Ectodermal cell (in vitro differentiated cells): ENCODE measurements around the gene NPR1.
A peak's percentile ranks its signal among the peaks of the same experiment; 100 is the strongest.
"Not testable (repeated sequence)": the region's sequence is repeated elsewhere in the genome, so short reads cannot be mapped to it uniquely, and the experiment has no call there.

Experiments
- H3K27ac ChIP-seq: 2 replicates; pipeline ENCODE4 v1.7.0; 2013; ENCODE audit warnings: mild to moderate bottlenecking, low read depth, low read length; ENCODE audit not compliant: insufficient read depth, poor library complexity, severe bottlenecking
- H3K27me3 ChIP-seq: 2 replicates; pipeline ENCODE4 v1.7.0; 2013; ENCODE audit warnings: mild to moderate bottlenecking, low read length; ENCODE audit not compliant: insufficient read depth, control insufficient read depth, poor library complexity, severe bottlenecking
- H3K36me3 ChIP-seq: one replicate; pipeline ENCODE4 v1.7.0; 2013; ENCODE audit warnings: low read length; ENCODE audit not compliant: control insufficient read depth, insufficient read depth
- H3K4me1 ChIP-seq: one replicate; pipeline ENCODE4 v1.7.0; 2013; ENCODE audit warnings: low read length; ENCODE audit not compliant: control insufficient read depth, insufficient read depth
- H3K4me3 ChIP-seq: 2 replicates; pipeline ENCODE4 v1.7.0; 2013; ENCODE audit warnings: low read depth, low read length, control low read depth; ENCODE audit not compliant: insufficient read depth
- H3K9me3 ChIP-seq: 2 replicates; pipeline ENCODE4 v1.7.0; 2013; ENCODE audit warnings: mild to moderate bottlenecking, low read length, moderate library complexity; ENCODE audit not compliant: control insufficient read depth
- WGBS, 2 experiments: methylation state at CpG; one replicate each; pipeline ENCODE4 v1.1.7; 2013; ENCODE audit warnings: missing lambda C conversion rate in 2 of 2; 5-methylcytosine and 5-hydroxymethylcytosine counted together

The NPR1 gene

GRCh38 chr1:153663211-153663610 is 15.3 kb upstream of the NPR1 start:
- Histone ChIP-seq H3K9me3 (no peaks in the 10 kb centered on the region), H3K27me3 (no peaks in the 10 kb centered on the region), H3K4me1 (no peaks in the 10 kb centered on the region), H3K36me3 (peaks cover 54% of the 10 kb centered on the region), H3K27ac (no peak overlapping the region), H3K4me3 (no peak overlapping the region)
- 92 to 96% methylated on average over 5 of the region's 5 CpGs for WGBS, 2 experiments

GRCh38 chr1:153667439-153667838 is 11.0 kb upstream of the NPR1 start:
- WGBS, 2 experiments: 93 to 94% methylated on average over 4 of the region's 4 CpGs
- no peak overlapping the region for H3K27ac ChIP-seq
- no peaks in the 10 kb centered on the region for H3K9me3 ChIP-seq
- no peak overlapping the region for H3K4me3 ChIP-seq
- H3K36me3 ChIP-seq: peaks cover 59% of the 10 kb centered on the region
- peaks cover 9% of the 10 kb centered on the region for H3K4me1 ChIP-seq
- no peaks in the 10 kb centered on the region for H3K27me3 ChIP-seq

DNA sequence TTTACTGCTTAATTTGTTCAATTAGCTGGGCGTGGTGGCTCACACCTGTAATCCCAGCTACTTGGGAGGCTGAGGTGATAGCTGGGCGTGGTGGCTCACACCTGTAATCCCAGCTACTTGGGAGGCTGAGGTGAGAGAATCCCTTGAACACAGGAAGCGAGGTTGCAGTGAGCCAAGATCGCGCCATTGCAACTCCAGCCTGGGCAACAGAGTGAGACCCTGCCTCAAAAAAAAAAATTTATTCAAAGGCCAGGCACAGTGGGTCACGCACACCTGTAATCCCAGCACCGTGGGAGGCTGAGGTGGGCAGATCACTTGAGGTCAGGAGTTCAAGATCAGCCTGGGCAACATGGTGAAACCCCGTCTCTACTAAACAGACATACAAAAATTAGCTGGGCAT is 9.8 kb upstream of the NPR1 start:
- not testable (repeated sequence) for H3K27ac ChIP-seq, H3K4me3 ChIP-seq, H3K4me1 ChIP-seq, H3K9me3 ChIP-seq, H3K27me3 ChIP-seq
- H3K36me3 ChIP-seq: peaks cover 50% of the 10 kb centered on the region
- 91 to 96% methylated on average over 8 of the region's 8 CpGs for WGBS, 2 experiments

GRCh38 chr1:153669606-153670005 is 8.9 kb upstream of the NPR1 start:
- Histone ChIP-seq H3K4me1 (peaks cover 9% of the 10 kb centered on the region), H3K9me3 (no peaks in the 10 kb centered on the region), H3K27me3 (no peaks in the 10 kb centered on the region), H3K4me3 (peak overlapping the region; percentile 94), H3K36me3 (peaks cover 44% of the 10 kb centered on the region), H3K27ac (no peak overlapping the region)
- 93% methylated on average over 6 of the region's 6 CpGs for WGBS, 2 experiments

DNA sequence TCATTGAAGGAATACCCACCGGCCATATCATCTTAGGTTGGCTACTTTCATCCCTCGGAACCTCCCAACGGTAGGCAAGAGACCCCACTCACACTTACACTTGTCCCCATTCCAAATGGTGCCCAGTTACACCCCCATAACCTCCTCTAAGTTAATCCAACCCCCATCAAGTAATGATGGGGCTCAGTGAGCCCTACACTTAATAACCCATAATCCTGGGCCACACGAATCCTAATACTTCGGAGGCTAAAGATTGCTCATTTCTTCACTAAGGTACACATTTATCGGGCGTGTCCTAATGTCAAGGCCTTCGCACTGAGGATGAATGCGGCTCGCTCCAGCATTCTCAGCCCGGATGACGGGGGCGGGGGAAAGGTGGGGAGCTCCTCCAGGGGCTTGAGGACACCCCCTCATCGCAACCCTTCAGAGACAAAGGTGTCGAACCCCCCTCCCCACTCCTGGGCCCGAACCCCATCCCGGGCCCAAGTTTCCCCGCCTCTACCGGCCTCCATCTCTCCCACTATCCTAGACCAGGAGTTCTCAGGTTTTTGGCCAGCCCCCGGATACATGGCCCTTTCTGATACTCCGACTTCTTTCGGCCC is 8.1 kb upstream of the NPR1 start:
- Histone ChIP-seq H3K27me3 (no peaks in the 10 kb centered on the region), H3K4me3 (peak overlapping the region; percentile 94), H3K27ac (peak overlapping the region; percentile 80), H3K4me1 (peaks cover 9% of the 10 kb centered on the region), H3K36me3 (peaks cover 37% of the 10 kb centered on the region), H3K9me3 (no peaks in the 10 kb centered on the region)
- WGBS, 2 experiments: 1 to 2% methylated on average over 22 of the region's 22 CpGs

- Histone ChIP-seq H3K27ac (peak within 1 kb of the TSS; percentile 80), H3K27me3 (no peaks in the 10 kb centered on the region), H3K9me3 (no peaks in the 10 kb centered on the region), H3K36me3 (peaks cover 30% of the 10 kb centered on the region), H3K4me3 (peak within 1 kb of the TSS; percentile 94), H3K4me1 (peaks cover 9% of the 10 kb centered on the region)
- 1% methylated on average over 32 to 35 of the region's 35 CpGs for WGBS, 2 experiments
Measured at GRCh38 chr1:153670859-153671627, 7.4 kb upstream of the NPR1 start, which contains the start of gene ILF2. Gene ILF2, minus strand, starts transcription at chr1:153670993. Its CDS starts 71 bp downstream, at chr1:153670922.

- H3K27ac ChIP-seq: peak overlapping the region; percentile 68
- 35 to 36% methylated on average over 26 to 28 of the region's 28 CpGs for WGBS, 2 experiments
- not testable (repeated sequence) for H3K27me3 ChIP-seq
Measured at GRCh38 chr1:153671628-153672353, 6.7 kb upstream of the NPR1 start.

DNA sequence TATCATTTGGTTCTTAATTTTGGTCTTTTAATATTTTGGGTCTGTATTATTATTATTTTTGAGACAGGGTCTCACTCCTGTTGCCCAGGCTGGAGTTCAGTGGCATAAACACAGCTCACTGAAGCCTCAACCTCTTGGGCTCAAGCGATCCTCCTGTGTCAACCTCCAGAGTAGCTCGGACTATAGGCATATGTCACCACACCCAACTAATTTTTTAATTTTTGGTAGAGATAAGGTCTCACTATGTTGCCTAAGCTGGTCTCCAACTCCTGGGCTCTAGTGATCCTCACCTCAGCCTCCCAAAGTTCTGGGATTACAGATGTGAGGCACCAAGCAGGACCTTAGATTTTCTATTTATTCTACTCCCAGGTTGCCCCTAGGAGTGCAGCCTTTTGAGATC is 5.0 kb upstream of the NPR1 start:
- H3K4me1 ChIP-seq: peaks cover 9% of the 10 kb centered on the region
- no peaks in the 10 kb centered on the region for H3K9me3 ChIP-seq
- peaks cover 11% of the 10 kb centered on the region for H3K36me3 ChIP-seq
- WGBS, 2 experiments: 92 to 93% methylated on average over 1 to 2 of the region's 2 CpGs
- no peak overlapping the region for H3K4me3 ChIP-seq
- H3K27ac ChIP-seq: no peak overlapping the region
- peaks cover 12% of the 10 kb centered on the region for H3K27me3 ChIP-seq

More at GRCh38 chr1:153671628-153672353, 6.7 kb upstream of the NPR1 start:
- H3K4me3 ChIP-seq: peak overlapping the region; percentile 78
- H3K4me1 ChIP-seq, H3K9me3 ChIP-seq: not testable (repeated sequence)
- peaks cover 27% of the 10 kb centered on the region for H3K36me3 ChIP-seq

GRCh38 chr1:153677718-153678518 is 570 bp upstream of the NPR1 start:
- no peaks in the 10 kb centered on the region for H3K9me3 ChIP-seq
- H3K36me3 ChIP-seq: no peaks in the 10 kb centered on the region
- 6 to 7% methylated on average over 29 of the region's 29 CpGs for WGBS, 2 experiments
- peaks cover 48% of the 10 kb centered on the region for H3K27me3 ChIP-seq
- peak overlapping the region; percentile 38 for H3K4me3 ChIP-seq
- no peak overlapping the region for H3K27ac ChIP-seq
- no peaks in the 10 kb centered on the region for H3K4me1 ChIP-seq
